Stimulated activated CD8-positive, alpha-beta memory T cell treated with anti-CD3 and anti-CD28 coated beads, Interleukin-4, amount 100 ng/mL, for 4 hours (primary cell): ENCODE data around the gene ZNF334.

Experiments
- DNase-seq, 2 donors: peaks; one replicate each; pipeline ENCODE4 v3.0.0-alpha.2; 2020; ENCODE audit warnings: low read depth in 2 of 2, low spot score in 1 of 2

Gene ZNF334

DNA sequence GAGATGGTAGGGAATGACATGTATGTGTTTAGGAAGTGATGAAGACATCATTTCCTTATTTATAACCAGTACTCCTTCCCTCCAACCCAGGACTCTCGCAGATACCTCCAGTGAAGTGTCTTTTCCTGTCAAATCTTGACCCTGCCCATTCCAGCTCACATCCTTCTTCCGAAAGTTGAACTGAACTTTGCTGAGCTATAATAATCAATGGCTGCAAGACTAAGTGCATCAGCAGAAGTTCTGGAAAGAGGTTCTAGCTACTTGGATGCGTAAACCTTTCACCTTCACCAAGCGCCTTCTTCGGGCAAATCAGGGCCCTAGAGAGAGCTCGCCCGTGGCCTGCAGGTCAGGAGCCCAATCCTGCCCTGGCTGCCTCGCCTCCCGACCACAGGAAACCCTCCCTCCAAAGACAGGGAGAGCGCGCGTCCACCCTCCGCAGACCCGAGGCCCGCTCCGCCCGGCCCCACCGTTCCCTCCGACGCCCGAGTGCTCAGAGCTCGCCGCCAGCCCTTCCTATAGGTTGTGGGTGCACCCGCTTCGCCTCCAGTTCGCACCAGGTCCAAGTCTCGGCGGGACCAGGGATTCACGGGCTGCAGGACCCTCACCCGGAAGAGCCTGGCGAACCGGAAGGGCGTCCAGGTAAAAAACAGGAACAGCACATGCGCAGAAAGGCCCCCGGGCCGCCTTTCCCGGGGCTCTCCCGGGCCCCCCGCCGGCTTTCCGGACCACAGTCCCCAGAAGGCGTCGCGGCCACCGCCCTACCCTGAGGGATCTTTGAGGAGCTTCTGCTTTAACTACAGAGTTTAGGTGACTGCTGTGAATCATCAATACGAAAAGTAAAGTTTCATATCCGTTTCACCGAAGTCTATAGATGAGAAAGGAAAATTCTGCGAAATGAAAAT, at the start of gene ZNF334:
TSS of gene ZNF334 (minus strand) at position 617 of the 902 bp plus-strand sequence. CDS start 1,457 bp downstream, outside the sequence.
- no peak for DNase-seq

GRCh38 chr20:46562373-46563169, 49.2 kb upstream of the ZNF334 start:
- peak; percentile 9 to 30 for DNase-seq

GRCh38 chr20:46562009-46562372, 48.6 kb upstream of the ZNF334 start:
- DNase-seq = no peak

GRCh38 chr20:46559685-46560440, 46.5 kb upstream of the ZNF334 start:
- DNase-seq = no peak

DNA sequence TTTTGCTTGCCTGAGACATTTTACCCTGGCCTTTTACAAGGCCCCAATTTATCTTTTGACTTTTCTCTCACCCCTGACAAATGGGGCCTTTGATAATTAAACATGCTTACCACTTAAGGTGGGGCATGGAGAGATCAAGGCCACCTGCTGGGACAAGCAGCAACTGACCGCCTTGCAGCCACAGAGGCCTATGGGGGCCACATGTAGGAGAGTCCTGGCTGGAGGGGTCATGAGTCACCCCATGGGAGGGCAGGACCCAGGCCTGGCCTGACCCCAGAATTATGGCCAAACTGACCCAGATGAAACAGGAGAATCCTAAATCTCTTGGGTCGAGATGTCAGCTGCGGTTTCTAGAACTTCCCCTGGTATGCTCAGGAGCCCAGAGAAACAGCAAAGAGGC, 45.6 kb upstream of the ZNF334 start:
- no peak for DNase-seq

- DNase-seq = no peak
Observed at GRCh38 chr20:46558511-46558959, 45.2 kb upstream of the ZNF334 start.

- no peak for DNase-seq
Observed at GRCh38 chr20:46557231-46557956, 44.0 kb upstream of the ZNF334 start.

DNA sequence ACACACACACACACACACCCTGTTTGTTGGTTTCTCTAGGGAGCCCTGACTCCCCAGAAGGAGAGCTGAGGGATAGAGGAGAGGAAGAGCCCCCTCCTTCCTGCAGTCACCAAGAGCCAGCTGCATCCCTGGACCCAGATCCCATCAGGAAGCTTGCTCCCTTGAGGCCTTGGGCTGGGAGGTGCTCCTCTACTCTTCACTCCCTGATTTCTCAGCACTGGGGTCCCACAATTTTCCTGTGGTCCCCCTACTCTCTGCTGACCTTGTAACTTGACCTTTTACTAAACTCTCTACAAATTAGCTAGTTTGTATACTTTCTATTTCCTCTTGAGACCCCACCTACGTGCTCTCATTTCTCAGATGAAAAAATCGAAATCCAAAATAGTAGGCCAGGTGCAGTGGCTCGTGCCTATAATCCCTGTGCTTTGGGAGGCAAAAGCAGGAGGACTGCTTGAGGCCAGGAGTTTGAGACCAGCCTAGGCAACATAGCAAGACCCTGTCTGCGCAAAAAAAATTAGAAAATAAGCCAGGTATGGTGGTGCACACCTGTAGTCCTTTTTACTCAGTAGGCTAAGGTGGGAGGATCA, 42.1 kb upstream of the ZNF334 start:
- DNase-seq = no peak

GRCh38 chr20:46554828-46555227, 41.5 kb upstream of the ZNF334 start:
- no peak for DNase-seq

GRCh38 chr20:46553926-46554325, 40.6 kb upstream of the ZNF334 start:
- DNase-seq = no peak

GRCh38 chr20:46552460-46553420, 39.4 kb upstream of the ZNF334 start:
- DNase-seq = peak in 1 of 2 donors; percentile 4

GRCh38 chr20:46551522-46552381, 38.4 kb upstream of the ZNF334 start:
- no peak for DNase-seq

- DNase-seq = no peak
Observed at GRCh38 chr20:46550461-46550860, 37.1 kb upstream of the ZNF334 start, which contains the start of gene OCSTAMP. Gene OCSTAMP, minus strand, starts transcription at chr20:46550654. Its CDS starts 94 bp downstream, at chr20:46550560.

DNA sequence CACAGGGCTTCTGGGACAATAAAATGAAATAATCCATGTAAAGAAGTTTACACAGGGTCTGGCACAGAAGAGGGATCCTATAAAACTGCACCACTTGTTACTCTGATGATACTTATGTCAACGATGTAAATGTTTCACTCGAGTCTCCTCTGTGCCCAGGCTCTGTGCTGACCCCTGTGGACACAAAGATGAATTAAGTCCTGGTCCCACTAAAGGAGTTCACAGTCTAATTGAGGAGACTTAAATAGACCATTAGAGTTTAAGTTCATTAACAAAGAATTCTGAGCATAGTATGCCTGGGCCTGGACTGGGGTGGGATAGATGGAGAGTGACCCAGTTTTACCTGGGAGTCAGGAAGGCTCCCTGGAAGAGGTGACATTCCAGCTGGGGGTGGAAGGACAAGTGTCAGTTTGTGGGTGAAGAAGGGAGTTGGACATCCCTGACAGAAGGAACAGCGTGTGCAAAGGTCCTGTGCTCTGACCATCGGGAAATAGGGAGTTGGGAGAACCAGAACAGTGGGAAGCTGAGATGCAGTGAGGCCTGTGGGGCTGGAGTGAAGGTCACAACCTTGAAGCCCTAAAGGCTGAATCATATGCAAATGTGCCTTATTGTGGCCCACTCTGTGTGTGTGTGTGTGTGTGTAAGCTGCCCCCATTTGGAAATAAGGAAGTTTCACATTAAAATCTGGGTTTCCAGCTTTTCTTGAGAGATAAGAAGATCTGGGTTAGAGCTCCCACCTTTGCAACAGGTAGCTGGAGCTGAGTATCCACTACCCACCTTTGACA, 36.0 kb upstream of the ZNF334 start:
- DNase-seq = no peak

DNA sequence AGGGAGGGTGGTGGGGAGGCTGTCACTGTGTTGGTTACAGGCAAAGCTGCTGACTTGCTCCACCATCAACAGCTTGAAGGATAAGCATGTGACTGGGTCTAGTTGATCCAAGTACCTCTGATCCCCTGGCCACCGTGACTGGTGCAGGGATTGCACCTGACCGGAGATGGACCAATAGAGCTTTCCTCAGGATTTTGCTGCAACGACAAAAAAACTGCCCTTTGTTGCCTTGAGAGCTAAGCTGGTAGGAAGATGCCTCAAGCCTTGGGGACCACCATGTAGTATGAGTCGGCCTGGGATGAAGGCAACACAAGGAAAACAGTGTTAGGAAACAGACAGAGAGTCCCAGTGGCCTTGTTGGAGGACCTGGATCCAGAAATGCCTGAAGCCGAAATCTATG, 35.3 kb upstream of the ZNF334 start:
- DNase-seq = no peak

DNA sequence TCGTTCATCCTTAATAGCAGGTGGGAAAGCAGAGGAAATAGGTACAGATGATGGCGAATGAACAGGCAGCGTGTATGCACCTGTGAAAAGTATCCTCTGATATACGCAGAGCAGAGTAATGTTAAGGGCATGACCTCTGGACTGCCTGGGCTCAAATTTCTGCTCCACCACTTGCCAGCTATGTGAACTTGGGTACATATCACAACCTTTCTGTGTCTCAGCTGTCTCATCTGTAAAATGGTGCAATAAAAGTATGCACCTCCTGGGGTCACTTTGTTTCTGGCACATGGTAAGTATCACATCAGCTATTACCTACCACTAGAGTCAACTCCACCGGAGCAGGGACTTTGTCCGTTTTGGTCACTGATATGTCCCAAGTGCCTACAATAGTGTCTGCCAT, 34.6 kb upstream of the ZNF334 start:
- no peak for DNase-seq

GRCh38 chr20:46546936-46547335, 33.6 kb upstream of the ZNF334 start:
- DNase-seq = no peak
